Left lung (tissue), 10 donors: ENCODE data around the gene AIFM1. TPM values are rescaled to one million over a fixed set of nuclear protein-coding genes. Genes with fewer than 3 reads are reported as not detected.

ENCODE experiments used
- ATAC-seq: fragments of 200-7000 bp; cut with Tn5 transposase; one replicate; pipeline ENCODE4 v1.9.1; 2020; ENCODE audit warnings: moderate library complexity
- DNase-seq, 4 donors: peaks; one replicate each; pipeline ENCODE4 v3.0.0-alpha.2; 2013 to 2020
- H3K27ac ChIP-seq, 2 donors: fragments of 200-600 bp; sonication (generic) in 1 of 2; one replicate each; pipeline versions ENCODE4 v1.5.0 to v1.8.0; 2020 to 2021
- H3K27me3 ChIP-seq, 2 donors: fragments of 200-600 bp; sonication (generic) in 1 of 2; one replicate each; pipeline versions ENCODE4 v1.5.0 to v1.8.0; 2020 to 2021
- H3K36me3 ChIP-seq, 2 donors: fragments of 200-600 bp; sonication (generic) in 1 of 2; one replicate each; pipeline versions ENCODE4 v1.5.0 to v1.8.0; 2020 to 2021
- H3K4me1 ChIP-seq, 2 donors: fragments of 200-600 bp; one replicate each; pipeline ENCODE4 v1.8.0; 2021
- H3K4me3 ChIP-seq, 2 donors: fragments of 200-600 bp; sonication (generic) in 1 of 2; one replicate each; pipeline versions ENCODE4 v1.5.0 to v1.8.0; 2020 to 2021; ENCODE audit warnings: mild to moderate bottlenecking in 1 of 2
- H3K9me3 ChIP-seq, 2 donors: fragments of 200-600 bp; sonication (generic) in 1 of 2; one replicate each; pipeline versions ENCODE4 v1.5.0 to v1.8.0; 2020 to 2021
- CTCF ChIP-seq, 2 donors: fragments of 200-600 bp; sonication (generic) in 1 of 2; IDR thresholded peaks; one replicate each; pipeline versions ENCODE4 v1.5.0 to v1.8.0; 2021; ENCODE audit warnings: antibody characterized with exemption in 2 of 2
- intact Hi-C, 2 donors: fragments of 100-400 bp; cut with DNase I; formaldehyde crosslinking; loops; one replicate each; pipeline versions ENCODE4 v1.11.2 to v1.14.2; 2022
- polyA plus RNA-seq, 6 donors: library from polyadenylated mRNA; unstranded; fragments of 120-200 nt; gene quantifications; one replicate each; pipeline ENCODE4 v1.2.1, GENCODE V29; 2013; ENCODE audit not compliant: insufficient read length in 6 of 6
- total RNA-seq, 2 donors: library from RNA; stranded (reverse); fragmentation: NEBNext Ultra II Directional; extraction: Animal tissue kit (Norgen Biotek cat#: 25700); gene quantifications; one replicate each; pipeline ENCODE4 v1.2.1, GENCODE V29; 2021
- donor health status: DM: no; HTN: yes; CAD: no.
- donor health status: DM: no; HTN: no; CAD: no.

AIFM1 gene
- total and polyA plus RNA-seq, 8 donors = 27.2 to 34.9 (median 30.7) TPM

GRCh38 chrX:130166503-130166777 is 799 bp upstream of the AIFM1 start:
- H3K4me3 ChIP-seq = peak overlapping the region; percentile 36 to 58
- H3K4me1 ChIP-seq = peaks cover 0 to 8% of the 10 kb centered on the region in 2 donors
- no peaks in the 10 kb centered on the region for H3K36me3 ChIP-seq
- no peaks in the 10 kb centered on the region for H3K9me3 ChIP-seq
- DNase-seq (no peak), ATAC-seq (no peak)
- intact Hi-C loops = no loop called here
- TF ChIP-seq CTCF (IDR thresholded peaks at IDR 0.05) = no peak
- peak overlapping the region; percentile 90 to 91 for H3K27ac ChIP-seq
- H3K27me3 ChIP-seq = no peaks in the 10 kb centered on the region

GRCh38 chrX:130165181-130165702 is 399 bp downstream of the AIFM1 start:
- Histone ChIP-seq H3K27ac (peak overlapping the region; percentile 90 to 91), H3K4me3 (peak overlapping the region; percentile 36 to 58), H3K27me3 (no peaks in the 10 kb centered on the region), H3K4me1 (peaks cover 0 to 8% of the 10 kb centered on the region in 2 donors), H3K9me3 (no peaks in the 10 kb centered on the region), H3K36me3 (no peaks in the 10 kb centered on the region)
- ATAC-seq = peak; percentile 53
- TF ChIP-seq CTCF (IDR thresholded peaks at IDR 0.05) = no peak
- intact Hi-C loops = no loop called here
- peak in 1 of 4 donors; percentile 26 for DNase-seq

GRCh38 chrX:130163398-130163797 is 2.2 kb downstream of the AIFM1 start:
- Histone ChIP-seq H3K27me3 (no peaks in the 10 kb centered on the region), H3K4me3 (no peak overlapping the region), H3K9me3 (no peaks in the 10 kb centered on the region), H3K36me3 (no peaks in the 10 kb centered on the region), H3K27ac (no peak overlapping the region), H3K4me1 (peaks cover 0 to 8% of the 10 kb centered on the region in 2 donors)
- no peak for DNase-seq
- no peak for TF ChIP-seq CTCF (IDR thresholded peaks at IDR 0.05)
- intact Hi-C loops = no loop called here
- ATAC-seq = no peak

GRCh38 chrX:130162094-130162735 is 3.4 kb downstream of the AIFM1 start:
- H3K9me3 ChIP-seq = no peaks in the 10 kb centered on the region
- ATAC-seq = no peak
- no peak overlapping the region for H3K4me3 ChIP-seq
- TF ChIP-seq CTCF (IDR thresholded peaks at IDR 0.05) = no peak
- DNase-seq = no peak
- peaks cover 0 to 8% of the 10 kb centered on the region in 2 donors for H3K4me1 ChIP-seq
- H3K27ac ChIP-seq = no peak overlapping the region
- H3K36me3 ChIP-seq = no peaks in the 10 kb centered on the region
- H3K27me3 ChIP-seq = no peaks in the 10 kb centered on the region
- intact Hi-C loops = no loop called here

- intact Hi-C loops = no loop called here
- Histone ChIP-seq H3K4me3 (no peak overlapping the region), H3K27ac (no peak overlapping the region), H3K4me1 (peaks cover 0 to 7% of the 10 kb centered on the region in 2 donors), H3K36me3 (no peaks in the 10 kb centered on the region), H3K9me3 (no peaks in the 10 kb centered on the region), H3K27me3 (no peaks in the 10 kb centered on the region)
- TF ChIP-seq CTCF (IDR thresholded peaks at IDR 0.05) = no peak
- DNase-seq (no peak), ATAC-seq (no peak)
These were observed 5.9 kb downstream of the AIFM1 start for GRCh38 chrX:130159776-130160175.
